IPS DF 6.9 (cell line): Measurements from ENCODE around the gene HOXD12.

Source experiments
- DNase-seq: peaks from one replicate; pipeline ENCODE4 v3.0.0-alpha.2; 2013; ENCODE audit warnings: low read depth, low spot score
- H3K27ac ChIP-seq: one replicate; pipeline ENCODE4 v1.5.1; 2013; ENCODE audit warnings: low read length, control low read depth
- H3K27me3 ChIP-seq: 2 replicates; pipeline ENCODE4 v1.6.1; 2013; ENCODE audit warnings: mild to moderate bottlenecking, low read length; ENCODE audit not compliant: control insufficient read depth, insufficient read depth
- H3K36me3 ChIP-seq: 2 replicates; pipeline ENCODE4 v1.6.1; 2013; ENCODE audit warnings: low read length; ENCODE audit not compliant: control insufficient read depth, insufficient read depth
- H3K4me1 ChIP-seq: 2 replicates; pipeline ENCODE4 v1.6.1; 2013; ENCODE audit warnings: low read length; ENCODE audit not compliant: control insufficient read depth, insufficient read depth
- H3K4me3 ChIP-seq: 2 replicates; pipeline ENCODE4 v1.5.1; 2013; ENCODE audit warnings: mild to moderate bottlenecking, low read length
- H3K9me3 ChIP-seq: 2 replicates; pipeline ENCODE4 v1.6.1; 2013; ENCODE audit warnings: low read length, inconsistent platforms; ENCODE audit not compliant: control insufficient read depth, insufficient read depth
- WGBS: extraction: QIAGEN DNeasy Blood & Tissue Kit; methylation state at CpG from one replicate; pipeline ENCODE4 v1.1.7; 2013; ENCODE audit warnings: mixed read lengths, missing lambda C conversion rate; ENCODE audit not compliant: insufficient read length, insufficient coverage; 5-methylcytosine and 5-hydroxymethylcytosine counted together

Gene HOXD12

DNA sequence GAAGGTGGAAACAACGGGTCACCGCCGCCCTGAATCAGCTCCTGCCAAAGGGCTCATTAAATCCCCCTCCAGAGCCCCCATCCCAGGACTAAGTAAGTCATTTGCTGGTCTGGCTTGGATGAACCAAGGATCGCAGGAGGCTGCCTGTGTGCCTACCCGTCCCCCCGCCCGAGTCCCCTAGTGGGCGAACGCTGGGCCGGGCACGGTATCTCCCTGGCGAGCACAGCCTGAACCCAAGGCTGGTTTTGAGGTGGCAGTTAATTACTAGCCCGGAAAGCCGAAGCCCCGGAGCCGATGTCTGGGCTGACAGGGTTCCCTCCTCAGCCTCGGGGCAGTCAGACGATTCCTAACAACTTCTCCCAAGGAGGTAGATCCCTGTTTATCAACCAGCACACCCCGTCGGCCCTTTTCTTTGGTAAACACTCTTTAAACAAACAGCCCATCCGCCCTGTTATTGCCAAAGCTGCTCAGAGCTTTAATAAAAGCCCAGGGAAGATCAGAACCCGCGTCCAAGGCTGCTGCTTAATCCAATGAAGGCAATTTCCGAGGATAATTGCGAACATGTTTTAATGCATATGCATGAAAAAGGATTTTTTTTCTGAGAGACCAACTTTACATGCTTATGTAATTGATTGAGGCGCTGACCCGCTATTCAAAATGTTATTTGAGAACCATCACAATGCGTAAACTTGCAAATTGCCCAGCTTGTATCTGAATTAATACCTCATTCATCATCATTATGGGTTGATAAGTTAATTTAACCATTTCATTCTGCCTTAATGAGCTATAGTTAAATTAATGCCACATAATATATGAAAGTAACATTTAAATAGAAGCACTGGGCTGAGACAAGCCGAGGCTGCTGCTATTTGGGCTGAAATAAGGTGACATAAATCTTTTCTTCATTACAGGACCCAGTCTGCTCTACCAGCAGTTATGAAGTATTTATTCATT lies 26.4 kb upstream of the HOXD12 start:
- DNase-seq = no peak
- WGBS = no CpG with 5 or more reads among the region's 29 CpGs
- peaks cover 89% of the 10 kb centered on the region for H3K27me3 ChIP-seq

DNA sequence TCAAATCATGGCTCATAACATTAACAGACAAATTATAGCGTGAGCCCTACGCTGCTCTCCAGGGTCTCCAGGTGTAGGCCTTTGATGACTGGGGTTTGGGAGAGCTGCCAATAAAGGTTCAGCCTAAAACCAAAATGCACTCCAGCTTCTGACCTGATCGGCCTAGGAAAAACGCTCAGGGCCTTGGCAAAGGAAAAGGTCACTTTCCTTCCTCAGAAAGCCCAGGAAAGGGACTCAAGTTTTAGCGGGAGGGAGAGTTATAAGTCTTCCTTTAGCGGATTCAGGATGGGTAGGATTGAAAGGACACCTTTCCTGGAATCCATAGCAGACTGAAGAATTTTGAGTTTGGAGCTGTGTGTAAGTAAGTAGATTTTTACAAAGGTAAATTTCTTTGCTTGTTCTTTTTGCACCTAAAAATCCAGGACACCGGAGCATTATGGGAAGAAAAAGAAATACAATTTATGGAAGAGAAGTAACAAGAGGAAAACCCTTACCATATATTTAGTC lies 24.6 kb upstream of the HOXD12 start:
- H3K36me3 ChIP-seq = no peaks in the 10 kb centered on the region
- DNase-seq = no peak
- H3K27me3 ChIP-seq = peaks cover 87% of the 10 kb centered on the region
- WGBS = no CpG with 5 or more reads among the region's 7 CpGs
- H3K4me1 ChIP-seq = no peaks in the 10 kb centered on the region
- no peak overlapping the region for H3K27ac ChIP-seq
- no peaks in the 10 kb centered on the region for H3K9me3 ChIP-seq
- no peak overlapping the region for H3K4me3 ChIP-seq

More for the DNA sequence above, 26.4 kb upstream of the HOXD12 start:
- Histone ChIP-seq H3K4me1 (no peaks in the 10 kb centered on the region), H3K9me3 (no peaks in the 10 kb centered on the region), H3K27ac (no peak overlapping the region), H3K4me3 (no peak overlapping the region), H3K36me3 (no peaks in the 10 kb centered on the region)

DNA sequence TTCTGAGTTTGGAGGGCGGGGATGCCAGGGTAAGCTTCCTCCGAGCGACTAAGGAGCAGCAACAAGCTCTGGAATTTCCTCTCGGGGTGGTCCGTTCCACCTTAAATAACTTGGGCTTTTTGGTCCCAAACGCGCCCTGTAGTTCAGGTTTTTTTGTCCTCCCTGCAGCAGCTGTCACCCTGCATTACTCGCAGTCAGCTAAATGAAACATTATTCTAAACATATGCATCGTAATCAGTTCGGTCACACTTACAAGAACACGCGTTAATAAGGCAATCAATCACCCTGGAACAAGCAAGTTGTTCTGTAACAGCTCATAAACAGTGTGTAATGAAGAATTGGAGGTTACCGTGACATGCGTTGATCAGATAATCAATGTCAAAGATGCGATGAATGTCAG lies 24.1 kb upstream of the HOXD12 start:
- H3K36me3 ChIP-seq = no peaks in the 10 kb centered on the region
- peaks cover 84% of the 10 kb centered on the region for H3K27me3 ChIP-seq
- WGBS = no CpG with 5 or more reads among the region's 15 CpGs
- H3K9me3 ChIP-seq = no peaks in the 10 kb centered on the region
- no peaks in the 10 kb centered on the region; the same call in 1 of the 2 replicates for H3K4me1 ChIP-seq
- no peak overlapping the region for H3K4me3 ChIP-seq
- no peak overlapping the region for H3K27ac ChIP-seq
- no peak for DNase-seq

DNA sequence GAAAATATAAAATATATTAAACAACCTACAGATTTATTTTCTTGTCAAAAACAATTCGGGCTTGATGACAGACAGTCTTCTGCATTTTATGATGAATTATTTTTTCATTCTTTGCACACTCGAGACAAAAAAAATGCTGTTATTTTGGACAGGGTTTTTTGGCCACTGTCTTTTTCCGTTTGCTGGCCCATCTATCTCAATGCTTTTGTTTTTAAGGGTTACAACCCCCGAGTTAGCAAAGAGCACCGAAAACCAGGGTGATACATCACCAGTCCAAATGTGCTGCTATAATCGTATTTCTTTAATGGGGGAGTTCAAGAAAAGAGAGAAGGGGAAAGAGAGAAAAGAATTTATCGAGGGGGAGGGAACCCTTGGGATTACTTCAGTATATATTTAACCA lies 23.5 kb upstream of the HOXD12 start:
- no peaks in the 10 kb centered on the region for H3K36me3 ChIP-seq
- no peak overlapping the region for H3K27ac ChIP-seq
- no peak for DNase-seq
- WGBS = no CpG with 5 or more reads among the region's 7 CpGs
- H3K27me3 ChIP-seq = peaks cover 84% of the 10 kb centered on the region
- H3K9me3 ChIP-seq = no peaks in the 10 kb centered on the region
- H3K4me3 ChIP-seq = no peak overlapping the region
- no peaks in the 10 kb centered on the region; the same call in 1 of the 2 replicates for H3K4me1 ChIP-seq

DNA sequence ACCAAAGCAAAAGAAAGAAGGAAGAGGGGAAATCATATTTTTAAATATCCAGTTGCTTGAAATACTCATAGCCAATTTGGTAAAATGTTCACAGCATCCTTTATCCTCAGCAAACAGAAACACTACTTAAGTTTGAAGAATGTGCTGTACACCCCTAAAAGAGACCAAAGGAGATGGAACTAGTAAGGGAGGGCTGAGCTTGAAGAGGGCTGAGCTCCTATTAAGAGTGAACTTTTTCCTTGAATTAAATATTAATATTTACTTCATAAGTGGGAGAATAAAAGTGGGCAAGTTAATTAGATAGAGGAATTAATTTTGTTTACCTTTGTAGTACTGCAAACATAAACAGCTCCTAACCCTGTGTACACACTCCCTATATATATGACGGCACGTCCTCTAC lies 22.8 kb upstream of the HOXD12 start:
- Histone ChIP-seq H3K9me3 (no peaks in the 10 kb centered on the region), H3K27me3 (peaks cover 84% of the 10 kb centered on the region), H3K36me3 (no peaks in the 10 kb centered on the region), H3K27ac (no peak overlapping the region), H3K4me3 (no peak overlapping the region), H3K4me1 (no peaks in the 10 kb centered on the region; the same call in 1 of the 2 replicates)
- no peak for DNase-seq
- WGBS = no CpG with 5 or more reads among the region's 2 CpGs

DNA sequence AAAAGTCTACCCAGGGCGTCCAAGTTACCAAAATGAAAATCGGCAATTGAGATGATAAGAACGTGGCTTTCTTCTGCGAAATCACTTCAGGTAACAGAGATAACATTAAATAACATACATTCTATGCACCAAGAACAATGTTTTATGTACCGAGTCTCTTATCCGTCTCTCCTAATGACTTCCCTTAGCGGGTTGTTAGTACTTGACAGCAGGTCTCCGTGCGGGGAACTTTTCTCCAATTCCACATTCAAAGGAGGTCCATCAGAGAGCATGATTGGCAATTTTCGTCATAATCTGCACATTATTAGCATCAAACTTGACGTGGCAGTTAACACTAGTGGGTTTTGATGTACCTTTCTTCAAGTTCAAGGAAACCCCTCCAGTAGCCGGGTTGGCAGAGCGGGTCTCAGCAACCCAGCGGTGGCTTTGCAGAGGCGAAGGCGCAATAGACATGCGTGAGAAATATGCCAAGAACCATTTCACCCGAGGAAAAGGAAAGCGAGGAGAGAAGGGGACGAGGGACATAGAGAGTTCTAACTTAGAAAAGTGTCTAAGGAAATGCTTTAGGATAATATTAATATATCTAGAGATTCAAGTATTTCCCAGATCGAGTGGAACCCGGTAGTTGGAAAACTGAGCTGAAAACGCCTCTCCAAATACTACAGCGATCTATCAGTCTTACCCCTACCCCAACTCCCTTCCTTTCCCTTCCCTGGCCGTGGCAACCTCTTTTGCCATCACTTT lies 20.9 kb upstream of the HOXD12 start:
- Histone ChIP-seq H3K9me3 (no peaks in the 10 kb centered on the region), H3K27me3 (peaks cover 84% of the 10 kb centered on the region), H3K4me3 (no peak overlapping the region), H3K4me1 (peaks cover 4% of the 10 kb centered on the region; the same call in 1 of the 2 replicates), H3K27ac (no peak overlapping the region), H3K36me3 (no peaks in the 10 kb centered on the region)
- no CpG with 5 or more reads among the region's 25 CpGs for WGBS
- no peak for DNase-seq

DNA sequence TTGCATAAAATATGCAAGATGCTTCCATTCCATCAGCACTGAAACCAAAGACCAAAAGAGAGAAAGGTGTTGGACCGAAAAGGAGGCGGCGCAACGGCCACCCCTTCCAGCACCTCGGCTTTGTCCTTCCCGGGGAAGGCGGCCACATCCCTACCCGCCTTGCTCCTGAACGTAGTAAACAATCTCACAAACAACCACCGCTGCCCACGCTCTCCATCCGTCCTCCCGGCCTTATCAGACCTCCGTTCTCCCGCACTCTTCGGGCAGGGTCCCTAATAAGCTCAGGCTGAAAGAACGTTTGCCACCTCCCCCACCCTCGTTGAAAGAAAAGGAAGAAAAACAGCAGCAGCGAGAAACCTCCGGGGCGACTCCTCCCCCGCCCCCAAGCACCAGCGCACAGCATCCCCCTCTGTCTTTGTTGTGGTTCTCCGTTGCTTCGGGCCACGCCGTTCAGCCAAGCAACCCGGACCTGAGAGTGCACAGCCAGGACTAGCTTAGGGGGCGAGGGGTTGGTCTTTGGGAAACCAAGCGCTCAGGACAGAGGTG lies 20.2 kb upstream of the HOXD12 start:
- Histone ChIP-seq H3K27me3 (peaks cover 84% of the 10 kb centered on the region), H3K4me1 (peaks cover 4% of the 10 kb centered on the region; the same call in 1 of the 2 replicates), H3K27ac (no peak overlapping the region), H3K9me3 (no peaks in the 10 kb centered on the region), H3K36me3 (no peaks in the 10 kb centered on the region), H3K4me3 (peak overlapping the region; percentile 14; the same call in 1 of the 2 replicates)
- DNase-seq = no peak
- no CpG with 5 or more reads among the region's 30 CpGs for WGBS

DNA sequence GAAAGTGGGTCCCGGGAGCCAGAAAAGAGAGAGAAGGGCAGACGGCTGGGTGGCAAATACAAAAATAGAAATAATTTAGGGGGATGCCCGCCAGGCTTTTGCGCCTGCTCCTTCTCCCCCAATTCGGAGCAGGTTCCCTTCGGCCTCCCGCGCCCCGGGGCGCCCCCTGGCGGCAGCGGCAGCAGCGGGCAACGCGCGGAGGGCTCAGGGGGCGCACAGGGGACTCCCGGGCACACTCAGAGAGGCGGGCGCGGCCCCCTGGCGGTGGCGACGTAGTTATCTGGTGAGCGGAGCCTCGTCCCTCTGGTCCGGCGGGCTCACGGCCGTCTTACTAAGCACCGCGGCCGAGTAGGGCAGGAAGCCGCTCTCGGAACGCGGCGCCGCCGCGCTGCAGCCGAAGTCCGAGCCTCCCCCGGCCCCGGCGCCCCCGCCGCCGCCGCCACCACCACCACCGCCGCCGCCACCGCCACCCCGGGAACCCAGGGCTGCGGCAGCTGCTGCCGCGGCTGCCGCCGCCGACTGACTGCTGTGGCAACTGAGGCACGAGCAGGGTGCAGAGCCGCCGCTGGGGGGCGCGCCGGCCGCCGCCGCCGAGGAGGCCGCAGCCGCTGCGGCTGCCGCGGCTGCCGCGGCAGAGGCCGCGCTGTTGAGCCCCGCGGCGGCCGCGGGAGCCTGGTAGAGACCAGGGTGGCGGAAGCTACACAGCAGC lies 19.6 kb upstream of the HOXD12 start:
- H3K36me3 ChIP-seq = no peaks in the 10 kb centered on the region
- peaks cover 84% of the 10 kb centered on the region for H3K27me3 ChIP-seq
- H3K9me3 ChIP-seq = no peaks in the 10 kb centered on the region
- no peak for DNase-seq
- H3K4me3 ChIP-seq = peak overlapping the region; percentile 2; the same call in 1 of the 2 replicates
- no CpG with 5 or more reads among the region's 86 CpGs for WGBS
- peaks cover 4% of the 10 kb centered on the region; the same call in 1 of the 2 replicates for H3K4me1 ChIP-seq
- H3K27ac ChIP-seq = no peak overlapping the region

DNA sequence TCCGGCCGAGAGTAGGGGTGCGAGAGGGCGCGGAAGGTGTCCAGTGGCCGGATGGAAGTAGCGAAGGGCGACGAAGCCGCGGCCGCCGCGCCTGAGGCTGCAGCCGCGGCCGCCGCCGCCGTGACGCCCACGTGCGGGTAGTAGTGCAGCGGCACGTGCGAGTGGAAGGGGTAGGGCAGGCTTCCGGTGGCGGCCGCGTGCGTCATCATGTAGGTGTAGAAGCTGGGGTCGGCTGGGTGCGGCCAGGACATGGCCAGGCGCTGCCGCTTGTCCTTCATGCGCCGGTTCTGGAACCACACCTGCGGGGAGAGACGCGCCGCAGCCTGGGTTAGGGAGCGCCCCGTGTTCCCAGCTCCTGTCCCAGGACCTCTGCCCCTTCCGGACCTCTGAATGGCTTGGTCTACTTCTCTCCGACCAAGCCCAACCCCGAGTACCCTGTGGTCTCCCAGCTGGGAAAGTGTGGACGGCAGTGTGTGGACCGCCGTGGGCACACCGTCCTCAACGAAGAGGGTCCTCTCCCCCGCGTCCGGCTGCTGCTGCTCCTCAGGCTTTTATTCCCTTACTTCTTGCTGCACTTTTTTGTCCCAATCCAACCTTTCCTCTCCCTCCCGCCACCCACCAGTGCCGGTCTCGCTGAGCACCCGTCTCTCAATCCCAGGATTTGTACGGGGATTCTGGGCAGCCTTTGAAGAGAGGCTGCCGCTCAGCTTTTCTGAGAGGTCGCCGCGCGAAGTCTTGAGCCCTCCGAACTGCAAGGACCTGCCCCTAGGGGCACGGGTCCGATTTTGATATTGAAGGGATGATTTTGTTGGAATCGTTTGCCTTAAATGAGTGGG lies 18.8 kb upstream of the HOXD12 start:
- Histone ChIP-seq H3K4me1 (peaks cover 6% of the 10 kb centered on the region; the same call in 1 of the 2 replicates), H3K36me3 (no peaks in the 10 kb centered on the region), H3K9me3 (no peaks in the 10 kb centered on the region), H3K27ac (no peak overlapping the region), H3K4me3 (peak overlapping the region; percentile 2; the same call in 1 of the 2 replicates), H3K27me3 (peaks cover 84% of the 10 kb centered on the region)
- no CpG with 5 or more reads among the region's 68 CpGs for WGBS
- no peak for DNase-seq
